ENCODE data around the gene ELFN1.

ELFN1 gene

GRCh38 chr7:1678081-1678543 is 8.0 kb downstream of the ELFN1 start:
- Histone ChIP-seq H3K27ac (ENCODE audit: low read depth, low read length) (no peak overlapping the region), H3K79me2 (ENCODE audit: control insufficient read depth, insufficient read depth, low read length, unreplicated experiment) (no peaks in the 10 kb centered on the region), H3K4me1 (ENCODE audit: control insufficient read depth, insufficient read depth, low read length, unreplicated experiment) (no peaks in the 10 kb centered on the region), H3K36me3 (ENCODE audit: insufficient read depth, low read length) (no peaks in the 10 kb centered on the region), H3K4me3 (ENCODE audit: low read depth, low read length) (no peak overlapping the region), H2AFZ (ENCODE audit: low read length, unreplicated experiment) (no peak overlapping the region), H3K27me3 (ENCODE audit: insufficient read depth, low read length) (peaks cover 10% of the 10 kb centered on the region)

DNA sequence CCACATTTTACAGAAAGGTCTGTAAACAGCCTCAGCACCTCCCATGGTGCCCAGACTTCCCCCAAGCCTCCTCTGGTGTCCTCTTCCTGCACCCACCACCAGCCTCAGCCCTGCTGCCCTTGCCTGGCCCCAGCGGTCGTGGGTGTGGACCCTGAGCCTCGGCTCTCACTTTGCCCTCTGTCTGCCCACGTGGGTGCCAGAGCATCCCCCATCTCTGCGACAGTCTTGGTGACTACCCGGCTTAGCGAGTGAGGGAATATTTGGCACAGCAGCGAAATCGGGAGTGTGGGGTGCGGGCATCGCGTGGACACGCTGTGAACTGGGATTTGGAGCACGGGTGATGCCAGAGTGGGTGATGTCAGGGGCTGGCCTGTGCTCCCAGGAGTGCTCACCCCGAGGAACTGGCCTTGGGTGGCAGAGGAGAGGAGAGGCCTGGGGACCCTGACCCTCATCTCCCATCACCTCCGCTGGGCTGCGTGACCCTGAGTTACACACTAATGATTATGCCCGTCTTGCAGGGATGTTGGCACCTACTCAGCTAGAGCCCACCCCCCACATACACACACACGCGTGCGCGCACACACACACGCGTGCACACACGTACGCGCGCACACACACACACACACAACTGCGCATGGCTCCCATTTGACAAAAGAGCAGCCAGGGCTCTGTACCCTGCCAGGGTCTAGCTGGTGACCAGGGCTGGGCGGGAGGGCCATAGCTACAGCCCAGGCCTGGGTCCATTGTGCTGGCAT is 8.7 kb downstream of the ELFN1 start:
- Histone ChIP-seq H2AFZ (ENCODE audit: low read length, unreplicated experiment) (no peak overlapping the region), H3K4me3 (ENCODE audit: low read depth, low read length) (no peak overlapping the region), H3K27me3 (ENCODE audit: insufficient read depth, low read length) (peaks cover 10% of the 10 kb centered on the region), H3K4me1 (ENCODE audit: control insufficient read depth, insufficient read depth, low read length, unreplicated experiment) (no peaks in the 10 kb centered on the region), H3K36me3 (ENCODE audit: insufficient read depth, low read length) (no peaks in the 10 kb centered on the region), H3K79me2 (ENCODE audit: control insufficient read depth, insufficient read depth, low read length, unreplicated experiment) (no peaks in the 10 kb centered on the region), H3K27ac (ENCODE audit: low read depth, low read length) (no peak overlapping the region)

DNA sequence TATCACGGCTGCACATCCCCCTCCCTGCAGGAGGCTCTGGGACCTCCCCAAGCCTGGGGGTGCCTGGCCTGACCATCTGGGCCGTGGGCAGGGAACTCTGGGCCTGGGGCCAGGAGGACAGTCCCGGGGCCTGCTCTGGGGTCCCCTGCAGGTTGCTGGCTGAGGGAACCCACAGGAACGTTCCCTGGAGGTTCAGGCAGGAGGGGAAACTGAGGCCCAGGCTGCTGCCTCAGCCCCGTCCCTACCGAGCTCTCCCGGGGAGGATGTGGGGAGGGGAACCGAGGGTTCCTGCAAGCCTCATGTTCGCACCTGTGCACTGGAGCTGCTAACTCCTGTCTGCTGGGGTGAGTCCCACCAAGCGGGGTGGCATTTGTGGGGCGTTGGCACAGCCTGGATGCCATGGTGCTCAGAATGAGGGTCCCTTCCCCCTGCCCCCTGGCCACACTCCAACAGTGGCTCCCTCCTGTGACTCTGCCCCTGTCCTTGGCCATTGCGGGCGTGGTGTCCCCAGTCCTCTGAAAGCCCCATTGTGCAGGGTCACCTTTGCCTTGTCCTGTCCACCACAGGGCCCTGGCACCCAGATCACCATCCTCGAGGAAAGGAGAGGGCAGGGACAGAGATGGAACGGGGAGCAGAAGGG is 9.4 kb downstream of the ELFN1 start:
- no peak overlapping the region for H3K27ac ChIP-seq (ENCODE audit: low read depth, low read length)
- no peaks in the 10 kb centered on the region for H3K4me1 ChIP-seq (ENCODE audit: control insufficient read depth, insufficient read depth, low read length, unreplicated experiment)
- no peaks in the 10 kb centered on the region for H3K36me3 ChIP-seq (ENCODE audit: insufficient read depth, low read length)
- H3K27me3 ChIP-seq (ENCODE audit: insufficient read depth, low read length): peaks cover 10% of the 10 kb centered on the region
- no peak overlapping the region for H3K4me3 ChIP-seq (ENCODE audit: low read depth, low read length)
- no peak overlapping the region for H2AFZ ChIP-seq (ENCODE audit: low read length, unreplicated experiment)
- H3K79me2 ChIP-seq (ENCODE audit: control insufficient read depth, insufficient read depth, low read length, unreplicated experiment): no peaks in the 10 kb centered on the region

- Histone ChIP-seq H3K27me3 (ENCODE audit: insufficient read depth, low read length) (peaks cover 10% of the 10 kb centered on the region), H3K4me1 (ENCODE audit: control insufficient read depth, insufficient read depth, low read length, unreplicated experiment) (no peaks in the 10 kb centered on the region), H3K79me2 (ENCODE audit: control insufficient read depth, insufficient read depth, low read length, unreplicated experiment) (no peaks in the 10 kb centered on the region), H3K27ac (ENCODE audit: low read depth, low read length) (no peak overlapping the region), H2AFZ (ENCODE audit: low read length, unreplicated experiment) (no peak overlapping the region), H3K4me3 (ENCODE audit: low read depth, low read length) (no peak overlapping the region), H3K36me3 (ENCODE audit: insufficient read depth, low read length) (no peaks in the 10 kb centered on the region)
Observed at GRCh38 chr7:1679966-1680730, 10.1 kb downstream of the ELFN1 start.

DNA sequence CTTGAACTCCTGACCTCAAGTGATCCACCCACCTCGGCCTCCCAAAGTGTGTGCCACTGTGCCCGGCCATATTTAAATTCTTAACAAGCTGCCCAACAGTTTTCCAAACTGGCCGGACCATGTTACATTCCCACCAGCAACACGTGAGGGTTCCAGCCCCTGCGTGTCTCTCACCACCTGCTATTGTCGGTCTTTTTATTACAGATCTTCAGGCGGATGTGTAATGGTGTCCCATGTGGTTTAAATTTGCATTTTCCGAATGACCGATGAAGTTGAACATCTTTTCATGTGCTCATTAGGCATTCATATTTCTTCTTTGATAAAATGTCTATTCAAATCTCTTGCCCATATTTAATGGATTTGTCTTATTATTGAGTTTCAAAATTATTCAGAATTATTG is 11.5 kb downstream of the ELFN1 start:
- Histone ChIP-seq H3K36me3 (ENCODE audit: insufficient read depth, low read length) (no peaks in the 10 kb centered on the region), H3K27me3 (ENCODE audit: insufficient read depth, low read length) (peaks cover 8% of the 10 kb centered on the region), H3K4me1 (ENCODE audit: control insufficient read depth, insufficient read depth, low read length, unreplicated experiment) (no peaks in the 10 kb centered on the region), H2AFZ (ENCODE audit: low read length, unreplicated experiment) (no peak overlapping the region), H3K4me3 (ENCODE audit: low read depth, low read length) (no peak overlapping the region), H3K27ac (ENCODE audit: low read depth, low read length) (no peak overlapping the region), H3K79me2 (ENCODE audit: control insufficient read depth, insufficient read depth, low read length, unreplicated experiment) (no peaks in the 10 kb centered on the region)

GRCh38 chr7:1685000-1685624 is 15.0 kb downstream of the ELFN1 start:
- Histone ChIP-seq H3K4me1 (ENCODE audit: control insufficient read depth, insufficient read depth, low read length, unreplicated experiment) (no peaks in the 10 kb centered on the region), H2AFZ (ENCODE audit: low read length, unreplicated experiment) (no peak overlapping the region), H3K27me3 (ENCODE audit: insufficient read depth, low read length) (no peaks in the 10 kb centered on the region; the same call in 1 of the 2 replicates), H3K4me3 (ENCODE audit: low read depth, low read length) (no peak overlapping the region), H3K79me2 (ENCODE audit: control insufficient read depth, insufficient read depth, low read length, unreplicated experiment) (no peaks in the 10 kb centered on the region), H3K27ac (ENCODE audit: low read depth, low read length) (no peak overlapping the region), H3K36me3 (ENCODE audit: insufficient read depth, low read length) (no peaks in the 10 kb centered on the region)

DNA sequence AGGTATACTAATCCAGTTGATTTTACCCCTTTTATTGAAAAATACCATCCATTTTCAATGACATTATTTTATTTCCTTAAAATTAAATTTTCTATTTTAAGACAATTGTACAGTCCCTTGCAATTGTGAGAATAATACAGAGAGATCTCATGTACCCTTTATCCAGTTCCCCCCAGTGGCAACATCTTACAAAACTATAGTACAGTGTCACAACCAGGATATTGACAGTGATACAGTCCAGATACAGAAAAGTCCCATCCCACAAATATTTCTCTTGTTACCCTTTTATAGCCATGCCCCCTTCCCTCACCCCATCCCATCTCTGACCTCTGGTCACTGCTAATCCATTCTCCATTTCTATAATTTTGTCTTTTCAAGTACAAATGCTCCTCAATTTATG is 18.5 kb downstream of the ELFN1 start:
- no peaks in the 10 kb centered on the region for H3K36me3 ChIP-seq (ENCODE audit: insufficient read depth, low read length)
- H3K4me1 ChIP-seq (ENCODE audit: control insufficient read depth, insufficient read depth, low read length, unreplicated experiment): no peaks in the 10 kb centered on the region
- no peak overlapping the region for H3K4me3 ChIP-seq (ENCODE audit: low read depth, low read length)
- no peak overlapping the region for H2AFZ ChIP-seq (ENCODE audit: low read length, unreplicated experiment)
- no peak overlapping the region for H3K27ac ChIP-seq (ENCODE audit: low read depth, low read length)
- H3K27me3 ChIP-seq (ENCODE audit: insufficient read depth, low read length): no peaks in the 10 kb centered on the region; the same call in 1 of the 2 replicates
- H3K79me2 ChIP-seq (ENCODE audit: control insufficient read depth, insufficient read depth, low read length, unreplicated experiment): no peaks in the 10 kb centered on the region

- H3K27ac ChIP-seq (ENCODE audit: low read depth, low read length): no peak overlapping the region
- H3K79me2 ChIP-seq (ENCODE audit: control insufficient read depth, insufficient read depth, low read length, unreplicated experiment): no peaks in the 10 kb centered on the region
- no peaks in the 10 kb centered on the region for H3K36me3 ChIP-seq (ENCODE audit: insufficient read depth, low read length)
- H3K4me1 ChIP-seq (ENCODE audit: control insufficient read depth, insufficient read depth, low read length, unreplicated experiment): no peaks in the 10 kb centered on the region
- no peaks in the 10 kb centered on the region; the same call in 1 of the 2 replicates for H3K27me3 ChIP-seq (ENCODE audit: insufficient read depth, low read length)
- no peak overlapping the region for H2AFZ ChIP-seq (ENCODE audit: low read length, unreplicated experiment)
- H3K4me3 ChIP-seq (ENCODE audit: low read depth, low read length): no peak overlapping the region
Observed at GRCh38 chr7:1689311-1689710, 19.2 kb downstream of the ELFN1 start.

- H2AFZ ChIP-seq (ENCODE audit: low read length, unreplicated experiment): no peak overlapping the region
- no peaks in the 10 kb centered on the region for H3K36me3 ChIP-seq (ENCODE audit: insufficient read depth, low read length)
- H3K27me3 ChIP-seq (ENCODE audit: insufficient read depth, low read length): no peaks in the 10 kb centered on the region; the same call in 1 of the 2 replicates
- H3K4me3 ChIP-seq (ENCODE audit: low read depth, low read length): no peak overlapping the region
- no peak overlapping the region for H3K27ac ChIP-seq (ENCODE audit: low read depth, low read length)
- H3K79me2 ChIP-seq (ENCODE audit: control insufficient read depth, insufficient read depth, low read length, unreplicated experiment): no peaks in the 10 kb centered on the region
- no peaks in the 10 kb centered on the region for H3K4me1 ChIP-seq (ENCODE audit: control insufficient read depth, insufficient read depth, low read length, unreplicated experiment)
Observed at GRCh38 chr7:1690359-1690958, 20.4 kb downstream of the ELFN1 start.

DNA sequence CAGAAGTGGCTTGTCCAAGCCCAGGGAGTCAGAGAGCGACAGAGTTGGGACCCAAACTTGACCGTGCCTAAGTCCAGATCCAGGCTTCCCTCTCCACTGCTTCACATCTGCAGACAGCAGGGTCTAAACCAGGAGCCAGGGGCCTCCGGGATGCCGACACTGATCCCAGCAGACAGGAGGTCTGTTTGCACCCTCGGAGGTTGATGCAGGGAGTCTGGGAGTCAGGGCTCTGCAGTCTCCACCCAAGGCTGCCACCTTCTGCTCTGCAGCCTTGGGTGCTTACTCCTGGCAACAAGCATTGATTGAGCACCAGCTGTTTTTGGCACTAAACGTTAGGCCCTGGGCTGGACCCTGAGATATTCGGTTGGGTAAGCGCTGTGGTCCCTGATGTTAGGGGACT is 21.0 kb downstream of the ELFN1 start:
- no peak overlapping the region for H3K27ac ChIP-seq (ENCODE audit: low read depth, low read length)
- no peaks in the 10 kb centered on the region; the same call in 1 of the 2 replicates for H3K27me3 ChIP-seq (ENCODE audit: insufficient read depth, low read length)
- H3K4me3 ChIP-seq (ENCODE audit: low read depth, low read length): no peak overlapping the region
- no peaks in the 10 kb centered on the region for H3K36me3 ChIP-seq (ENCODE audit: insufficient read depth, low read length)
- H3K79me2 ChIP-seq (ENCODE audit: control insufficient read depth, insufficient read depth, low read length, unreplicated experiment): no peaks in the 10 kb centered on the region
- no peak overlapping the region for H2AFZ ChIP-seq (ENCODE audit: low read length, unreplicated experiment)
- H3K4me1 ChIP-seq (ENCODE audit: control insufficient read depth, insufficient read depth, low read length, unreplicated experiment): no peaks in the 10 kb centered on the region
